Measurements from ENCODE around the gene FANCL. TPM values are rescaled to one million over a fixed set of nuclear protein-coding genes. Genes with fewer than 3 reads are reported as not detected.
"Not testable (repeated sequence)": the region's sequence is repeated elsewhere in the genome, so short reads cannot be mapped to it uniquely, and the experiment has no call there.

FANCL gene
- total RNA-seq, 2 experiments from 2014 or later, result 19.1 to 20.6 TPM

GRCh38 chr2:58182527-58182926, 58.6 kb downstream of the FANCL start:
- H3K36me3 Mint-ChIP-seq, result peaks cover 32% of the 10 kb centered on the region
- no peak for DNase-seq
- no peaks in the 10 kb centered on the region for H3K4me1 Mint-ChIP-seq
- H3K9me3 Mint-ChIP-seq, result peaks cover 10% of the 10 kb centered on the region
- no peaks in the 10 kb centered on the region for H3K27me3 Mint-ChIP-seq
- H3K27ac Mint-ChIP-seq, result no peak overlapping the region
- H3K4me3 Mint-ChIP-seq, result no peak overlapping the region

- Mint-ChIP-seq H3K27ac (no peak overlapping the region), H3K4me3 (no peak overlapping the region), H3K9me3 (peaks cover 8% of the 10 kb centered on the region), H3K36me3 (peaks cover 36% of the 10 kb centered on the region), H3K27me3 (no peaks in the 10 kb centered on the region), H3K4me1 (no peaks in the 10 kb centered on the region)
- no peak for DNase-seq
Observed at GRCh38 chr2:58180635-58181034, 60.5 kb downstream of the FANCL start.

- H3K27ac Mint-ChIP-seq, DNase-seq, H3K9me3 Mint-ChIP-seq, H3K4me3 Mint-ChIP-seq, H3K27me3 Mint-ChIP-seq, H3K4me1 Mint-ChIP-seq: not testable (repeated sequence)
- peaks cover 38% of the 10 kb centered on the region for H3K36me3 Mint-ChIP-seq
Observed at GRCh38 chr2:58180175-58180574, 61.0 kb downstream of the FANCL start.

GRCh38 chr2:58177187-58177586, 63.9 kb downstream of the FANCL start:
- Mint-ChIP-seq H3K36me3 (peaks cover 59% of the 10 kb centered on the region), H3K9me3 (peaks cover 22% of the 10 kb centered on the region)
- not testable (repeated sequence) for H3K4me1 Mint-ChIP-seq, H3K4me3 Mint-ChIP-seq, DNase-seq, H3K27me3 Mint-ChIP-seq, H3K27ac Mint-ChIP-seq

- peaks cover 63% of the 10 kb centered on the region for H3K36me3 Mint-ChIP-seq
- not testable (repeated sequence) for H3K27me3 Mint-ChIP-seq, DNase-seq, H3K27ac Mint-ChIP-seq, H3K4me3 Mint-ChIP-seq, H3K4me1 Mint-ChIP-seq
- H3K9me3 Mint-ChIP-seq, result peaks cover 31% of the 10 kb centered on the region
Observed at GRCh38 chr2:58171831-58172230, 69.3 kb downstream of the FANCL start.

GRCh38 chr2:58170334-58170933, 70.7 kb downstream of the FANCL start:
- Mint-ChIP-seq H3K36me3 (peaks cover 57% of the 10 kb centered on the region), H3K9me3 (peaks cover 31% of the 10 kb centered on the region)
- not testable (repeated sequence) for H3K27me3 Mint-ChIP-seq, DNase-seq, H3K4me1 Mint-ChIP-seq, H3K4me3 Mint-ChIP-seq, H3K27ac Mint-ChIP-seq

GRCh38 chr2:58169845-58170244, 71.3 kb downstream of the FANCL start:
- Mint-ChIP-seq H3K36me3 (peaks cover 56% of the 10 kb centered on the region), H3K9me3 (peaks cover 31% of the 10 kb centered on the region)
- not testable (repeated sequence) for H3K4me3 Mint-ChIP-seq, H3K4me1 Mint-ChIP-seq, H3K27ac Mint-ChIP-seq, H3K27me3 Mint-ChIP-seq, DNase-seq

GRCh38 chr2:58168130-58168529, 73.0 kb downstream of the FANCL start:
- not testable (repeated sequence) for H3K27ac Mint-ChIP-seq, H3K4me3 Mint-ChIP-seq, DNase-seq, H3K4me1 Mint-ChIP-seq, H3K27me3 Mint-ChIP-seq
- Mint-ChIP-seq H3K9me3 (peaks cover 23% of the 10 kb centered on the region), H3K36me3 (peaks cover 42% of the 10 kb centered on the region)

GRCh38 chr2:58163913-58164312, 77.2 kb downstream of the FANCL start:
- Mint-ChIP-seq H3K27me3 (no peaks in the 10 kb centered on the region), H3K27ac (no peak overlapping the region), H3K4me1 (no peaks in the 10 kb centered on the region), H3K4me3 (no peak overlapping the region), H3K9me3 (no peaks in the 10 kb centered on the region), H3K36me3 (peaks cover 24% of the 10 kb centered on the region)
- DNase-seq, result no peak

- H3K27me3 Mint-ChIP-seq, result no peaks in the 10 kb centered on the region
- no peak for DNase-seq
- H3K4me3 Mint-ChIP-seq, result no peak overlapping the region
- no peaks in the 10 kb centered on the region for H3K4me1 Mint-ChIP-seq
- peaks cover 4% of the 10 kb centered on the region for H3K9me3 Mint-ChIP-seq
- no peak overlapping the region for H3K27ac Mint-ChIP-seq
- H3K36me3 Mint-ChIP-seq, result peaks cover 59% of the 10 kb centered on the region
Observed at GRCh38 chr2:58158481-58158880, 82.6 kb downstream of the FANCL start.

- H3K27ac Mint-ChIP-seq, result no peak overlapping the region
- peaks cover 63% of the 10 kb centered on the region for H3K36me3 Mint-ChIP-seq
- H3K9me3 Mint-ChIP-seq, result peaks cover 4% of the 10 kb centered on the region
- H3K4me1 Mint-ChIP-seq, result no peaks in the 10 kb centered on the region
- DNase-seq, result no peak
- no peak overlapping the region for H3K4me3 Mint-ChIP-seq
- H3K27me3 Mint-ChIP-seq, result no peaks in the 10 kb centered on the region
Observed at GRCh38 chr2:58157754-58158153, 83.4 kb downstream of the FANCL start.

GRCh38 chr2:58156780-58157179, 84.3 kb downstream of the FANCL start:
- no peak for DNase-seq
- Mint-ChIP-seq H3K36me3 (peaks cover 60% of the 10 kb centered on the region), H3K4me3 (no peak overlapping the region), H3K27ac (no peak overlapping the region), H3K9me3 (peaks cover 4% of the 10 kb centered on the region), H3K27me3 (no peaks in the 10 kb centered on the region), H3K4me1 (no peaks in the 10 kb centered on the region)

- no peak for DNase-seq
- H3K4me3 Mint-ChIP-seq, result no peak overlapping the region
- peaks cover 4% of the 10 kb centered on the region for H3K9me3 Mint-ChIP-seq
- H3K27me3 Mint-ChIP-seq, result no peaks in the 10 kb centered on the region
- no peak overlapping the region for H3K27ac Mint-ChIP-seq
- H3K4me1 Mint-ChIP-seq, result no peaks in the 10 kb centered on the region
- peaks cover 58% of the 10 kb centered on the region for H3K36me3 Mint-ChIP-seq
Observed at GRCh38 chr2:58155160-58155778, 85.9 kb downstream of the FANCL start.

- H3K9me3 Mint-ChIP-seq, result no peaks in the 10 kb centered on the region
Observed at GRCh38 chr2:58146707-58147106, 94.4 kb downstream of the FANCL start.

GRCh38 chr2:58145769-58146168, 95.4 kb downstream of the FANCL start:
- not testable (repeated sequence) for H3K27ac Mint-ChIP-seq, H3K27me3 Mint-ChIP-seq, H3K4me1 Mint-ChIP-seq, H3K4me3 Mint-ChIP-seq, H3K9me3 Mint-ChIP-seq, DNase-seq
- H3K36me3 Mint-ChIP-seq, result peaks cover 23% of the 10 kb centered on the region

More at GRCh38 chr2:58146707-58147106, 94.4 kb downstream of the FANCL start:
- Mint-ChIP-seq H3K36me3 (peaks cover 25% of the 10 kb centered on the region), H3K27me3 (no peaks in the 10 kb centered on the region), H3K27ac (no peak overlapping the region), H3K4me1 (peaks cover 7% of the 10 kb centered on the region), H3K4me3 (no peak overlapping the region)
- DNase-seq, result no peak

GRCh38 chr2:58140508-58141072, 100.5 kb downstream of the FANCL start:
- no peaks in the 10 kb centered on the region for H3K4me1 Mint-ChIP-seq
- H3K36me3 Mint-ChIP-seq, result peaks cover 17% of the 10 kb centered on the region
- no peak for DNase-seq
- no peaks in the 10 kb centered on the region for H3K27me3 Mint-ChIP-seq
- H3K4me3 Mint-ChIP-seq, result no peak overlapping the region
- H3K27ac Mint-ChIP-seq, result no peak overlapping the region
- no peaks in the 10 kb centered on the region for H3K9me3 Mint-ChIP-seq

All from activated naive CD8-positive, alpha-beta T cell treated with anti-CD3 and anti-CD28 coated beads for 36 hours (primary cell).